ENCODE results near the gene CAMTA1.
"Not testable (repeated sequence)": the region's sequence is repeated elsewhere in the genome, so short reads cannot be mapped to it uniquely, and the experiment has no call there.

The CAMTA1 gene

GRCh38 chr1:6825828-6826227, 40.6 kb downstream of the CAMTA1 start:
- no peak for DNase-seq (ENCODE audit: low read depth)
- H3K4me3 ChIP-seq (ENCODE audit: control insufficient read depth, low read depth, low read length) = no peak overlapping the region
- no peak for TF ChIP-seq CTCF (IDR thresholded peaks at IDR 0.05; ENCODE audit: control insufficient read depth, insufficient read depth, low read depth, low read length, missing control alignments)

- no peak for DNase-seq (ENCODE audit: low read depth)
- H3K4me3 ChIP-seq (ENCODE audit: control insufficient read depth, low read depth, low read length) = no peak overlapping the region
- no peak for TF ChIP-seq CTCF (IDR thresholded peaks at IDR 0.05; ENCODE audit: control insufficient read depth, insufficient read depth, low read depth, low read length, missing control alignments)
Observed at GRCh38 chr1:6827079-6827478, 41.8 kb downstream of the CAMTA1 start.

DNA sequence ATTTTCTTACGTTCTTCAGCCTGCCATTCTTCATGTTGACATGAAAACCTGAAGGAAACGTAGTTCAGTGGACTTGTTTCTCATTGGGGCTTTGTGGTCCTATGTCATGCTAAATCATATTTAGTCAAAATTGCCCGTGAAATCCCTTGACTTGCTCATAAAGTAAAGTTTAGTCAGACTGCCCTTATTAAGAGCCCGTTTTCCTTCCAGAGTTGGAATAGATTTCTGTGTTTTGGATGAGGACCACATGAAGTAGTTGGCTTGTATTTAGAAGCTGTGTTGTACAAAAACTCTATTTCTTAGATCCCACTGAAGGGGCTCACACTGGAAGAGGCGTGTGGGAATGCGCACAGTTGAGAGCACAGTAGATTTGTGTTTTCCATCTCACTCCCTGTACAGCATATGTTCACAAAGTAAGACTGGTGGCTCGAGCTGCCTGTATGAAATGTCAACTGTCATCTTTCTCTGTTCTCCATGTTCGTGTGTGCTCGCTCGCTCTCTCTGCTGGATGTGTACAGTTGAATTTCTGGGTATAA, 42.4 kb downstream of the CAMTA1 start:
- H3K4me3 ChIP-seq (ENCODE audit: control insufficient read depth, low read depth, low read length) = no peak overlapping the region
- no peak for TF ChIP-seq CTCF (IDR thresholded peaks at IDR 0.05; ENCODE audit: control insufficient read depth, insufficient read depth, low read depth, low read length, missing control alignments)
- DNase-seq (ENCODE audit: low read depth) = no peak

DNA sequence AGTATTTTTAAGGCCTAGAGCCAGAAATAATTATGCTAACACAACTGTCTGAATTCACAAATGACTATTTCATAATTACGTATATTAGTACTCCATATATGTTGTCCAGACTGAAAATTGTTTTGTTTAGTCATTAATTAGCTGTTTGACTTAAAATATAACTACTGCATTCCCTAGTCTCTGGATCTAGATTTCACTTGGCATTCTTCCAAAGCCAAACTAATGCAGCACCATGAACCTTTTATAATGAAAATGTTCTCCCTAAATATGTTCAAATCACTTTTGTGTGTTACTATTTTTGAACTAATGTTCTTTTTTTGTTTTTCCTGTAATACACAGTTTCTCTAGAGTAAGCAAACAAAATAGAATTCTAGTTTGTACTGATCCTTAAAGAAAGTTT, 46.1 kb downstream of the CAMTA1 start:
- no peak overlapping the region for H3K4me3 ChIP-seq (ENCODE audit: control insufficient read depth, low read depth, low read length)
- no peak for DNase-seq (ENCODE audit: low read depth)
- TF ChIP-seq CTCF (IDR thresholded peaks at IDR 0.05; ENCODE audit: control insufficient read depth, insufficient read depth, low read depth, low read length, missing control alignments) = no peak

DNA sequence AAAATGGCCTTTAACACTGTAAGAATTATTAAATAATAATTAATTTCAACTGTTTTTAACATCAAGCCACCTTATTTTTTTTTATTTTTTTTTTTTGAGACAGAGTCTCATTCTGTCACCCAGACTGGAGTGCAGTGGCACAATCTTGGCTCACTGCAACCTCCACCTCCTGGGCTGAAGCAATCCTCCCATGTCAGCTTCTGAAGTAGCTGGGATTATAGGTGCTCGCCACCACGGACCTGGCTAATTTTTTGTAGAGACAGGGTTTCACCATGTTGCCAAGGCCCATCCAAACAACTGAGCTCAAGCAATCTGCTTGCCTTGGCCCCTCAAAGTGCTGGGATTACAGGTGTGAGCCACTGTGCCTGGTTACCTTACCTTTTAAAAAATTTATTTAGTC, 46.8 kb downstream of the CAMTA1 start:
- not testable (repeated sequence) for DNase-seq (ENCODE audit: low read depth)

DNA sequence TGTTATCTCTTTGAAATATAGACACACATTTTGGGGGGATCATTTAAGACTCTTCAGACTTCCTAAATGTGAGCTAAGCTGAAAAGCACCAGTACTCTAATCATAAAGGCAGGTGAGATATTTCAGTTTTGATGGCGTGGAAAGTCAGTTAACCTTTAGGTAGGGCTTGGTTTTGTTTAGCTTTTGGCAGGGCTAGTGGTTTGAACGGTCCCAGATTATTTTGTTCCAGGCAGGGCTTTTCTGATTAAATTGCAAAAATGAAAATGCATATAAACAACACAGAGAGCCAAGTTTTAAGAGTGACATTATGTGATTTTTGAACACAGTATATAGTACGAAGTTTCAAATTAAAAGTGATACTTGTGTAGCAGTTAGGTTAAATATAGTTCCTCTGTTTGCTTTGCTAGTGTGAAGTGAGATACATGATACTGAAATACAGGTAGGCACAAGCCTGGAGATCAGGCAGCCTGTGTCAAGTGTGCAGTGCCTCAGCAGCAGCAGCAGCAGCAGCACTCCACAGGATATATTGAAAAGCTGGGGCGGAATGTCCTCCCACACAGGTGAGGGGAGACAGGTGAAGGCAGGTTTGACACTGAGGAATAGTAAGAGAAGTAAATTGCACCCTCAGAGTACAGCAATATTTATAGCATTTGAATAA, 47.4 kb downstream of the CAMTA1 start:
- no peak for TF ChIP-seq CTCF (IDR thresholded peaks at IDR 0.05; ENCODE audit: control insufficient read depth, insufficient read depth, low read depth, low read length, missing control alignments)
- DNase-seq (ENCODE audit: low read depth) = no peak

More for the DNA sequence above, 46.8 kb downstream of the CAMTA1 start:
- not testable (repeated sequence) for H3K4me3 ChIP-seq (ENCODE audit: control insufficient read depth, low read depth, low read length)

GRCh38 chr1:6833804-6834203, 48.5 kb downstream of the CAMTA1 start:
- H3K4me3 ChIP-seq (ENCODE audit: control insufficient read depth, low read depth, low read length) = no peak overlapping the region
- DNase-seq (ENCODE audit: low read depth) = no peak
- TF ChIP-seq CTCF (IDR thresholded peaks at IDR 0.05; ENCODE audit: control insufficient read depth, insufficient read depth, low read depth, low read length, missing control alignments) = no peak

More for the DNA sequence above, 47.4 kb downstream of the CAMTA1 start:
- no peak overlapping the region for H3K4me3 ChIP-seq (ENCODE audit: control insufficient read depth, low read depth, low read length)

Data from AG09309 (cell line).